Endothelial cell (in vitro differentiated cells): ENCODE results near the gene MOB3B. TPM values are rescaled to one million over a fixed set of nuclear protein-coding genes. Genes with fewer than 3 reads are reported as not detected.

Source experiments
- DNase-seq: peaks from one replicate; pipeline ENCODE4 v3.0.0; 2021; ENCODE audit warnings: low spot score
- H3K27ac Mint-ChIP-seq: one replicate; pipeline ENCODE4 v1.8.0; 2021; ENCODE audit warnings: mixed read lengths, inconsistent platforms; ENCODE audit not compliant: unreplicated experiment
- H3K27me3 Mint-ChIP-seq: one replicate; pipeline ENCODE4 v1.8.0; 2021; ENCODE audit warnings: mild to moderate bottlenecking, moderate library complexity, mixed read lengths, inconsistent platforms; ENCODE audit not compliant: unreplicated experiment
- H3K36me3 Mint-ChIP-seq: one replicate; pipeline ENCODE4 v1.8.0; 2021; ENCODE audit warnings: mild to moderate bottlenecking, low read depth, mixed read lengths, inconsistent platforms; ENCODE audit not compliant: unreplicated experiment
- H3K4me1 Mint-ChIP-seq: one replicate; pipeline ENCODE4 v1.8.0; 2021; ENCODE audit warnings: mild to moderate bottlenecking, mixed read lengths, inconsistent platforms; ENCODE audit not compliant: unreplicated experiment
- H3K4me3 Mint-ChIP-seq: one replicate; pipeline ENCODE4 v1.8.0; 2021; ENCODE audit warnings: mild to moderate bottlenecking, mixed read lengths, inconsistent platforms; ENCODE audit not compliant: unreplicated experiment
- H3K9me3 Mint-ChIP-seq: one replicate; pipeline ENCODE4 v1.8.0; 2021; ENCODE audit warnings: mixed read lengths, inconsistent platforms; ENCODE audit not compliant: unreplicated experiment
- CTCF ChIP-seq: fragments of 200-600 bp; sonication (generic); IDR thresholded peaks from one replicate; pipeline ENCODE4 v1.5.0; 2021; ENCODE audit warnings: antibody characterized with exemption; ENCODE audit not compliant: unreplicated experiment
- total RNA-seq: library from RNA; stranded (reverse); fragmentation: NEBNext Ultra II Directional; extraction: Animal tissue kit (Norgen Biotek cat#: 25700); gene quantifications from one replicate; pipeline ENCODE4 v1.2.1, GENCODE V29; 2021; ENCODE audit not compliant: unreplicated experiment

Gene MOB3B
- total RNA-seq, 1 donor from 2014 or later = 6.4 TPM

- H3K4me3 Mint-ChIP-seq = peak overlapping the region; percentile 95
Measured at GRCh38 chr9:27572061-27572460, 42.4 kb upstream of the MOB3B start.

GRCh38 chr9:27571011-27571410 lies 41.4 kb upstream of the MOB3B start:
- TF ChIP-seq CTCF = no peak
- Mint-ChIP-seq H3K4me1 (peaks cover 8% of the 10 kb centered on the region), H3K27ac (no peak overlapping the region), H3K36me3 (no peaks in the 10 kb centered on the region), H3K27me3 (peaks cover 5% of the 10 kb centered on the region), H3K9me3 (no peaks in the 10 kb centered on the region), H3K4me3 (no peak overlapping the region)
- no peak for DNase-seq

More at GRCh38 chr9:27572061-27572460, 42.4 kb upstream of the MOB3B start:
- Mint-ChIP-seq H3K27ac (peak overlapping the region; percentile 84), H3K36me3 (no peaks in the 10 kb centered on the region), H3K27me3 (peaks cover 5% of the 10 kb centered on the region), H3K9me3 (no peaks in the 10 kb centered on the region), H3K4me1 (peaks cover 8% of the 10 kb centered on the region)
- no peak for TF ChIP-seq CTCF
- DNase-seq = no peak

- TF ChIP-seq CTCF = no peak
- Mint-ChIP-seq H3K4me1 (peaks cover 8% of the 10 kb centered on the region), H3K27ac (no peak overlapping the region), H3K4me3 (no peak overlapping the region), H3K36me3 (no peaks in the 10 kb centered on the region), H3K27me3 (peaks cover 5% of the 10 kb centered on the region), H3K9me3 (no peaks in the 10 kb centered on the region)
- DNase-seq = no peak
Measured at GRCh38 chr9:27569406-27569805, 39.8 kb upstream of the MOB3B start.

- H3K4me1 Mint-ChIP-seq = no peaks in the 10 kb centered on the region
- no peaks in the 10 kb centered on the region for H3K36me3 Mint-ChIP-seq
- no peak overlapping the region for H3K4me3 Mint-ChIP-seq
- TF ChIP-seq CTCF = no peak
- no peaks in the 10 kb centered on the region for H3K27me3 Mint-ChIP-seq
- no peak overlapping the region for H3K27ac Mint-ChIP-seq
- no peak for DNase-seq
- H3K9me3 Mint-ChIP-seq = no peaks in the 10 kb centered on the region
Measured at GRCh38 chr9:27566118-27566517, 36.5 kb upstream of the MOB3B start.

GRCh38 chr9:27565696-27566095 lies 36.1 kb upstream of the MOB3B start:
- Mint-ChIP-seq H3K36me3 (no peaks in the 10 kb centered on the region), H3K9me3 (no peaks in the 10 kb centered on the region), H3K4me1 (no peaks in the 10 kb centered on the region), H3K27ac (no peak overlapping the region), H3K27me3 (no peaks in the 10 kb centered on the region), H3K4me3 (no peak overlapping the region)
- no peak for TF ChIP-seq CTCF
- no peak for DNase-seq
